ENCODE measurements around the gene ATAD2B. TPM values are rescaled to one million over a fixed set of nuclear protein-coding genes. Genes with fewer than 3 reads are reported as not detected.

ATAD2B gene
- polyA plus RNA-seq, 4 donors: 15.8 to 25.7 (median 19.0) TPM

DNA sequence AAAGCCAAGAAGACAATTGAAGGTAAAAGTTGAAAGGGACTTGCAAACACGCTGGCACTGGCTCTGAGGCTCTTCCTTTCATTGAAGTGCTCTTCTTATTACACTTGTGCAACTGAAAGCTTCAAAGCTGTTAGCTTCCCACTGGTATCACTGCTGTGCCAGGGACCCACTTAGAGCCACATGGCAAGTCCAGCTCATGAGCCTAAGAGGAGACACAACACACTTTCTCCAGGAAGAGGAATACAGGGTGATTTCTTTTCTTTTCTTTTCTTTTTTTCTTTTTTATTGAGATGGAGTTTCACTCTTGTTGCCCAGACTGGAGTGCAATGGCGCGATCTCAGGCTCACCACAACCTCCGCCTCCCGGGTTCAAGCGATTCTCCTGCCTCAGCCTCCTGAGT is 218.2 kb downstream of the ATAD2B start:
- no peak for DNase-seq (ENCODE audit: low read depth in 4 of 4, low spot score in 2 of 4)

DNA sequence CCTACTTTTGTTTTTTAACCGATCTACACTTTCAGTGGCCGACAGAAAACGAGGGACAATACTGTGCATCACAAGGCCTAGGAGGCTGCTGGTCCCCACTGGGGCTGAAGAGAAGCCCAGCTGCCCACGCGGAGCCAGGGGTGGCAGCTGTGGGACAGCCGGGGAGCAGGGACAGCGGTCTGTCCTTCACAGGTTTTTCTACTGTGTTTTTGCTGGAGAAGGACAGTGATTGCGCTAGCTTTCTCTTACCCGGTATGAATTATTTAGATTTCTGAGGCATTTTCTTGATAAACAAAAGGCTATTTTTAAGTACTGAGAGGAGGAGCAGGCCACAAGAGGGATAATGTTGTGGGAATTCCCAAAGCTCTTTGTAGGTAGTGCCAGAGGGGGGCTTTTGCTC is 219.8 kb downstream of the ATAD2B start:
- no peak for DNase-seq (ENCODE audit: low read depth in 4 of 4, low spot score in 2 of 4)

DNA sequence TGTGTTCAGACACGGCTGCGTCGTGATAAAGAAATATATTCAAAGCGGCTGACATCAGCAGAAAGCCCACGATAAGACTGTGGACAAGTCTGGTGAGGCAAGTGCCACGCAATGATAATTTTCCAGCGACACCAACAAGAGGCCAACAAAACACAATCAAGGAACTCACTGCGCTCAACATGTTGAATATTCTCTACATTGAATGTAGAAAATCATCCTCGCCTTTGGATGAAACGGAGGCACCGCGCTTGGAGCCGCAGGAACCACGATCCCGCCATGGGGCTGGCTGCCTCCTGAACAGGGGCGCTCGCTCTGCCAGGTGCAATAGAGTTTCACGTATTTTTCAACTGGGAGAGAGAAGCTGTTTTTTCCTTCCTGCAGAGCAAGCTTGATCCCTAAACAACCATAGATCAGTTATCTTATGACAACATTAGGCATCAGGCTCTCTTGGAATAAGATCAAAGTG is 220.3 kb downstream of the ATAD2B start:
- DNase-seq (ENCODE audit: low read depth in 4 of 4, low spot score in 2 of 4): no peak

DNA sequence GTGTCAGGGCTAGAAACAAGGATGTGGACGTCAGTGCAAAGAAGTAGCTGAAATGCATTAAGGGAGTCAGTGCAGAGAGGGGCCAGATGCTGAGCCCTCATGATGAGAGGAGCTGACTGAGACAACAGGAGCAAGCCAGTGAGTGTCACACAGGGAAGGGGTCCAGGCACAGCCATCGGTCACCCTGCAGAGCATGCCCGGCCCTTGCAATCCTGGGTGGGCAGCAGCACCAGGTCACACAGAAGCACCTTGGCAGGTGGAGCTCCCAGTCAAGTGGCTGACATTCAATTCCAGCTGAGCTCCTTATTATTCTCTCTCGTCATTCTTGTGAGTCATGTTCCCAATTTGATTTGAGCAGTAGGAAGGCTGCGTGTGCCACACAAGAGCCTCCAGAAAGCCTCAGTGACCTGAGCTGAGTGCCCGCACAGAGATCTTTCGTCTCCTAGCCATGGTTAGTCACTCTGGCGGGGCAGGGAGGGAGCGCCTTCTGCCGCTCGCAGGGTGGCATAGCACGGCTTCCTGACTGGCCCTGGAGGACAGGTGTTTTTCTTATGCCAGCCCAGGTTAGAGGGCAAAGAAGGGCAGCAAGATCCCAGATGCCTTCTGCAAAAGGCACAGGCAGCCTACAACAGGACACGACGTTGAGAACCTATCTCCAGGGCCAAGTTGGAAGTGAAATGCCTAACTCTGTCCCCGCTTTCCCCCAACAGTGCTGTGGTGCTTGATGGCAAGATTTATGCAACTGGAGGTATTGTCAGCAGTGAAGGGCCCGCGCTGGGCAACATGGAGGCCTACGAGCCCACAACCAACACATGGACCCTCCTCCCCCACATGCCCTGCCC is 220.9 kb downstream of the ATAD2B start:
- DNase-seq (ENCODE audit: low read depth in 4 of 4, low spot score in 2 of 4): no peak

DNA sequence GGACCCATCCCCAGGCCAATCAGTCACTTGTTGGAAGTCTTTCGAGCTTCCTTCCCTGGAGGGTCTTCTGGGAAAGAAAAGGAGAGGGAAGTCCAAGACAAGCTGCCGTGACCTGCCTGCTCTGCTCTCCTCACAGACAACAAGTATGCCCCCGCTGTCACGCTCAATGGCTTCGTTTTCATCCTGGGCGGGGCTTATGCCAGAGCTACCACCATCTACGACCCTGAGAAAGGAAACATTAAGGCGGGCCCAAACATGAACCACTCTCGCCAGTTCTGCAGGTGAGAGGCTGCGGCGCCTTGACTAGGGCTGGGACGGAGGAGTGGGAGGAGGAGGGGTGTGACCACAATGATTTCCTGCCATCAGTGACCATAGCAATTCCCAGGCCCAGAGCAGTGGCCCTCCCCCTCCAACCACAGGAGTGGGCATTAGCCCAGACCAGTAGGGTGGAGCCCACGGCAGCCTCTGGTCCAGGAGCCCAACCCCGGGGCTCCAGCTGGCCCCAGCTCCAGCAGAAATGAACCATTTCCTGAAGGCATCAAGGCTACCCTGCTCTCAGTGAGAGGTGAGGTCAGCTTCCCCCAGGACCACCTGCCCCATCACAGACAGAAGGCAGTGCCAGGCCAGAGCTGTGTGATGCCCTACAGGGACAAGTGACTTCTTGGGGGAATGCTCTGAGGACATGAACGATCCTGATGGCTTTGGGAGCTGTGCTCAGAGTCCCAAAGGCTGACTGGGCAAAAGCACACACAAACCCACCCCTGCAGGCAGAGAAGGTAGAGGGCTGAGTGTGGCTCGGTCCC is 223.1 kb downstream of the ATAD2B start:
- no peak for DNase-seq (ENCODE audit: low read depth in 4 of 4, low spot score in 2 of 4)

DNA sequence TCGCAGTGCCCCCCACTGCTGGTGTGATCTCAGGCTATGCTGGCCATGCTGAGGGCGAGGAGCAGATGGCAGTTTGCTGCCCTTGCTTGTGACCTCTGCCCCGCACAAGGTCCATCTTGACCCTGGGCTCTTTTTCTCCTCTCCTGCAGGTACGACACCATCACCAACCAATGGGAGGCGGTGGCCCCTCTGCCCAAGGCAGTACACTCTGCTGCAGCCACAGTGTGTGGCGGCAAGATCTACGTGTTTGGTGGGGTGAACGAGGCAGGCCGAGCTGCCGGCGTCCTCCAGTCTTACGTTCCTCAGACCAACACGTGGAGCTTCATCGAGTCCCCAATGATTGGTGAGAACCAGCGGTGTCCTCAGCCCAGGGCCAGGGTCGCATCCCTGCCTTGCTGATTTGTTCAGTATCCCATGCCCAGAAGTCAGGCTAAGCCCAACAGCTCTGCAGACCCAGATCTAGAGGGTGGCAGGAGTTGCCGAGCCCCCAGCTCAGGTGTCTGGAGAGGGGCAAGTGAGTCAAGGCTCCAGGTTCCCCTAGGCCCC is 223.8 kb downstream of the ATAD2B start:
- no peak for DNase-seq (ENCODE audit: low read depth in 4 of 4, low spot score in 2 of 4)

DNA sequence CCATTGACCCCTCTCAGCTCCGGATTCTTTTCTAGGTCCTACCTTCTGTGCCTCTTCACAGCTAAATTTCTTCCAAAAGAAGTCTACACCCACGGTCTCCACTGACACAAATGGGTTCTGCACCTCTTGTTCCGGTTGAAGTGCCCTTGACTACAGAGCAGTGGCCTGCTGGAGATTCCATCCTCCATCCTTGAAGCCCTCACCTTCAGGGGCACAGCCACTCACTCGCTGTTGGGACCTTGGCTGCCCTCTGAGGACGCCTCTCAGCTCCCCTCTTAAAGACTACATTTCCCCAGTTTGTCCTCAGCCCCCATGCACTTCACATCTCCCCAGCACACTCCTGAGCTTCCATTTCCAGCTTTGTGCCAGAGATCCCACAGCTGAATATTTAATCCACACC is 226.3 kb downstream of the ATAD2B start:
- DNase-seq (ENCODE audit: low read depth in 4 of 4, low spot score in 2 of 4): no peak

DNA sequence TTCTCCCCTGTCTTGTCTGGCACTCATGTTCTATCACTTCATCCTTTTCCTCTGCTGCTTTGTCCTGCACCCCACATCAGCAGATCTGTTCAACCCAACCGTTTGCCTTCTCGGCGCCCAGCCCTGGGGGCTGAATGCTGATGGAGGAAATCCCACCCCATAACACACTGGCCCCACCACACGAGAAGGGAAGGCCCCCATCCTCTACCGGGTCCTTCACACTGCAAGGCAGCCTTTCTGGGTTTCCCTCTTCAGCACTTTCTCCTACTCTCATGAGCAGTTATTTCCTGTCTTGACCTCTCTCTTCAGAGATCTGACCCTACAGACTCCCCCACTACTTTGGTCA is 227.4 kb downstream of the ATAD2B start:
- DNase-seq (ENCODE audit: low read depth in 4 of 4, low spot score in 2 of 4): no peak

DNA sequence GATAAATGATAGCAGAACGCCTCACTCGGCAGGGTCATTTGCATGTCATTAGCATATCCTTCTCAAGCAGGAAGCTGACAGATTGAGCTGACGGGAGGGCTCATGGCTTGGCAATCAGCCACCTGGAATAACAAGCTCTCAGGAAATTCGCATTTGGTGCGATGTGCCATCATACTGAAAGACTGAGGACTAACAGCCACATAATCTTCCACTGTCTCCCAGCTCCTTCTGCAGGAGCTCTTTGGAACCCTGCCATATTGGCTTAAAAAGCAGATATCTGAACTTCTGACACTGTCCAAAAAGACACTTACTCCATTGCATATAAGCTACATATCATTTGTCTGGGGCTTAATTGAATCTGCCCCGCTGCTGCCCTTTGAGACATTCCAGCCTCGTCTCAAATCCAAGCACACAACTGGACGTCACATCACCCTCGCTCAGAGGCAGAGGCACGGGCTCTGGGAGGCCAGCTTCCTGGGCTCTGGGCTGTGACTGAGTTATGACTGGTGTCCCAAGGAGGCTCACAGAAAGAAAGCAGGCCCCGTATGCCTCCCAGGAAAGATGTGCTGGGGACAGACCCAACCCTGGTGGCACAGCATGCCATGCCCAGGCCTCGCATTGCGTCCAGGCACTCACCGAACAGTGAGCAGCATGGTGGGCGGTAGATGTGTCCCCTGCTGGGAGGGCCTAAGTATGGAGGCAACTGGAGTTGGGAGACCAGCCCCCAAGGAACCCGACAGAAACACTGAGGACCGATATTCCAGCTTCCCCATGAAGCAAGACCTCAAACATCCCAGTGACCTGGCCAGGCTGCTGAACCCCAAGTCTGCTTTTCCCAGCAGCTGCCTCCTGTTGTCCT is 228.0 kb downstream of the ATAD2B start:
- DNase-seq (ENCODE audit: low read depth in 4 of 4, low spot score in 2 of 4): no peak

Other genes starting within 250 kb of the ATAD2B start
- 10 to 100 TPM; 15.4 to 19.3 (median 17.7) TPM for gene UBXN2A, start 13.3 kb upstream of the ATAD2B start, polyA plus RNA-seq (ENCODE audit: insufficient read length in 4 of 4)
- gene MFSD2B, start 83.0 kb upstream of the ATAD2B start, polyA plus RNA-seq (ENCODE audit: insufficient read length in 4 of 4): 1 to 10 TPM; 2.9 to 3.9 (median 3.7) TPM
- gene WDCP, start 120.3 kb upstream of the ATAD2B start, polyA plus RNA-seq (ENCODE audit: insufficient read length in 4 of 4): 10 to 100 TPM; 14.4 to 15.8 (median 14.8) TPM
- gene FKBP1B, start 122.6 kb upstream of the ATAD2B start, polyA plus RNA-seq (ENCODE audit: insufficient read length in 4 of 4): 10 to 100 TPM; 10.8 to 12.1 (median 10.9) TPM
- 100 to 1,000 TPM; 127 to 171 (median 153) TPM for gene SF3B6, start 149.2 kb upstream of the ATAD2B start, polyA plus RNA-seq (ENCODE audit: insufficient read length in 4 of 4)
- gene TP53I3, start 157.7 kb upstream of the ATAD2B start, polyA plus RNA-seq (ENCODE audit: insufficient read length in 4 of 4): 10 to 100 TPM; 44.2 to 58.9 (median 48.1) TPM
- 1 to 10 TPM; 1.9 to 3.7 (median 2.9) TPM for gene PFN4, start 196.2 kb upstream of the ATAD2B start, polyA plus RNA-seq (ENCODE audit: insufficient read length in 4 of 4)
- gene FAM228B, start 196.3 kb upstream of the ATAD2B start, polyA plus RNA-seq (ENCODE audit: insufficient read length in 4 of 4): 10 to 100 TPM; 24.3 to 27.5 (median 26.4) TPM
- gene FAM228A, start 247.9 kb upstream of the ATAD2B start, polyA plus RNA-seq (ENCODE audit: insufficient read length in 4 of 4): 1 to 10 TPM in 2 of 4 donors, under 1 TPM in 2; 0.70 to 1.6 (median 1.0) TPM

Measured in left renal cortex interstitium (tissue), 4 donors.